Measurements from ENCODE around the gene PPP2R5B. TPM values are rescaled to one million over a fixed set of nuclear protein-coding genes. Genes with fewer than 3 reads are reported as not detected.

PPP2R5B gene
- total RNA-seq, 2 experiments from 2014 or later: 9.7 to 11.9 TPM

DNA sequence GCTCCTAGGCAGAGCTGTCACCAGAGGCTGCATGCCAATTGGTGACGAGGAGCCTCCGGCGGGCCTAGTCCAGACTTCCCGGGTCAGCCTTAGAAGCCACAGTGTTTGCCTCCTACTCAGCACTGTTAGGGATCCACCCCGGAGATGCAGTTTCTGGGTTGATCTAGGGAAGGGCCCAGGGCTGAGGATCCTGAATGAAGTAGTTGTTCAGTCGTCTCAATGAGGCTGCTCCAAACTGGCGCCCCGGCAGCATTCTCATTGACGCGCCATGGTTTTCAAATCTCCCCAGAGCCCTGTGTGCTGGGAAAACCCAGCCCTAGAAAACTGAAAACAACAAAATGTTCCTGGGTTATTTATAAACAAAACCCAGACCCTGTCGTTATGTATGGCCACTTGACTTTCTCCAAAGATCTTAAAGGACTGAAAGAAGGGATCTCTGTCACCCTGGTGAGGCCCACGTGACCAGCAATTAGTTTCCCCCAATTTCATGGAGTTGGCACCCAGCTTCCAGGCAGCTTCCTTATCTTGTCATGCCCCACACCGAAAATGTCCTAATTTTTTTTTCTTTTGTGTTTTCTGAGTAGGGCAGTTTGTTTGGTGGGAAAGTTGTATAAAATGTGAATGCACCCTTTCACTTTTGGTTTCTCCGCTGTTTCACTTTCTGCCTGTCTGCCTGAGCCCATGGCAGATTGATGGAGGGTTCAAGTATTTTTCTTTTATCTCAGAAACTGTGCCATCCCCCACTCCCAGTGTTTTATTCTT, 44.1 kb upstream of the PPP2R5B start:
- Mint-ChIP-seq H3K4me3 (peak overlapping the region; percentile 99), H3K27me3 (no peaks in the 10 kb centered on the region), H3K4me1 (ENCODE audit: low read depth) (peaks cover 49% of the 10 kb centered on the region), H3K27ac (peak overlapping the region; percentile 98), H3K9me3 (no peaks in the 10 kb centered on the region), H3K36me3 (peaks cover 24% of the 10 kb centered on the region)
- no peak for DNase-seq
- ChIA-PET POLR2A (interaction anchor here (3.2 to 14.6 kb wide), 2 partner anchors 20 to 32 kb away, joined by 23 to 460 read pairs; no protein-coding TSS in a partner anchor), CTCF (interaction anchor here (0.8 to 29.7 kb wide), 4 partner anchors 10 to 44 kb away, joined by 3 to 1198 read pairs (median 4); partner anchors contain the start of genes CDC42BPG and PPP2R5B)
- intact Hi-C loops (cut with micrococcal nuclease): no loop called here

DNA sequence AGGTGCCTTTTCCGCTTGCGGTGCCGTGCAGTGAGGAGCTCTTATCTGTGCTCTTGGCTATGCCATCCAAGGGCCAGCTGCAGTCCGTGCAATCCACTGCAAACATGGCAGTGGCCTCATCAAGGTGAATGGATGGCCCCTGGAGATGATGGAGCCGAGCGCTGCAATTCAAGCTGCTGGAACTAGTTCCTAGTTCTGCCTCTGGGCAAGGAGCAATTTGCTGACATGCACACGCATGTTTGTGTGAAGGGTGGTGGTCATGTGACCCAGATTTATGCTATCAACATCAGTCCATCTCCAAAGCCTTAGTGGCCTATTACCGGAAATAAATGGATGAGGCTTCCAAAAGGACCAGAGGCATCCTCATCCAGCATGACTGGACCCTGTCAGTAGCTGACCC, 43.0 kb upstream of the PPP2R5B start:
- peaks cover 47% of the 10 kb centered on the region for H3K4me1 Mint-ChIP-seq (ENCODE audit: low read depth)
- no peaks in the 10 kb centered on the region for H3K27me3 Mint-ChIP-seq
- CTCF ChIA-PET: interaction anchor here (1.4 to 29.7 kb wide), 2 partner anchors 13 to 25 kb away, joined by 4 to 1198 read pairs; partner anchors contain the start of gene CDC42BPG
- H3K27ac Mint-ChIP-seq: peak overlapping the region; percentile 63
- peaks cover 15% of the 10 kb centered on the region for H3K36me3 Mint-ChIP-seq
- no peaks in the 10 kb centered on the region for H3K9me3 Mint-ChIP-seq
- POLR2A ChIA-PET: interaction anchor here (14.6 kb wide), 1 partner anchor 21 kb away, joined by 460 read pairs; no protein-coding TSS in a partner anchor
- intact Hi-C loops (cut with micrococcal nuclease): no loop called here
- DNase-seq: no peak
- no peak overlapping the region for H3K4me3 Mint-ChIP-seq

DNA sequence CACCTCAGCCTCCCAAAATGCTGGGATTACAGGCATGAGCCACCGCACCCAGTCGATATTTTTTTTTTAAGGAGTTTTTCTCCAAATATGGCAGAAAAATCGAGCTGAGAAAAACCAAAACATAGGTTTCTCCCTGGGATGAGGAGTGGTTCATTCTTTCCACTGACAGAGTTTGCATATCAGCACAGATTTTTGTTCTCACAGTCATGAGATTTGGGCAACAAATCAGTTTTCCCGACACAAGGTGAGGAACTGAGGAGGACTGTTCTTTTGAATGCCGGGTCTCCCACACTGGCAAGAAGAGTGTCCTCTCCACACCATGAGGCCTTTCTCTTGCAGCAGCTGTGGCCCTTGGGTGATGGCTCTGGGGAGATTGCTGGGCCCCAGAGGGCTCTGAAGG, 42.2 kb upstream of the PPP2R5B start:
- DNase-seq: no peak
- H3K27ac Mint-ChIP-seq: peak overlapping the region; percentile 42
- H3K36me3 Mint-ChIP-seq: peaks cover 7% of the 10 kb centered on the region
- POLR2A ChIA-PET: interaction anchor here (14.6 kb wide), 1 partner anchor 22 kb away, joined by 460 read pairs; no protein-coding TSS in a partner anchor
- CTCF ChIA-PET: interaction anchor here (0.9 to 29.7 kb wide), 3 partner anchors 9 to 26 kb away, joined by 3 to 1198 read pairs (median 3); partner anchors contain the start of gene CDC42BPG
- no peaks in the 10 kb centered on the region for H3K27me3 Mint-ChIP-seq
- intact Hi-C loops (cut with micrococcal nuclease): no loop called here
- H3K9me3 Mint-ChIP-seq: no peaks in the 10 kb centered on the region
- H3K4me1 Mint-ChIP-seq (ENCODE audit: low read depth): peaks cover 48% of the 10 kb centered on the region
- H3K4me3 Mint-ChIP-seq: no peak overlapping the region

DNA sequence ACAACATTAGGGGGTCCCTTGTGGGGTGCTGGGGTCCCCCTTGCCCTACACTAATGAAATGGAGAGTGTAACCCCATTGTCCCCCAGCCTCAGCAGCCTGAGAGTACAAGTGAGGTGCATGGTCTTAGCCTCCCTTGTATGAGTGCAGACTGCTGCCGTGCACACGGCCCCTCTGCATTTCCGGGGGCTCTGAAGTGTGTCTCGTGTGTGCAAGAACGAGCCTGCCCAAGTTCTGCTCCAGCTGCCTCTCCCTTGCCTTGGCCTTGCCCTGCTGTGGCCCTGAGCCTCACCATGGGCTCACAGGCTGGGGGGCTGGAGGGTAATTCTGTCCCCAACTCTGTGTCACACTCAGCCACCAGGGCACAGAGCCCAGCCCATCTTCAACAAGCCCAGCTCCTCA, 40.9 kb upstream of the PPP2R5B start:
- H3K27me3 Mint-ChIP-seq: no peaks in the 10 kb centered on the region
- H3K36me3 Mint-ChIP-seq: peaks cover 2% of the 10 kb centered on the region
- peaks cover 59% of the 10 kb centered on the region for H3K4me1 Mint-ChIP-seq (ENCODE audit: low read depth)
- no peak for DNase-seq
- H3K27ac Mint-ChIP-seq: peak overlapping the region; percentile 13
- POLR2A ChIA-PET: interaction anchor here (14.6 kb wide), 1 partner anchor 23 kb away, joined by 460 read pairs; no protein-coding TSS in a partner anchor
- no peaks in the 10 kb centered on the region for H3K9me3 Mint-ChIP-seq
- intact Hi-C loops (cut with micrococcal nuclease): no loop called here
- H3K4me3 Mint-ChIP-seq: no peak overlapping the region
- CTCF ChIA-PET: interaction anchor here (29.7 kb wide), 1 partner anchor 27 kb away, joined by 1198 read pairs; the partner anchor contains the start of gene CDC42BPG

DNA sequence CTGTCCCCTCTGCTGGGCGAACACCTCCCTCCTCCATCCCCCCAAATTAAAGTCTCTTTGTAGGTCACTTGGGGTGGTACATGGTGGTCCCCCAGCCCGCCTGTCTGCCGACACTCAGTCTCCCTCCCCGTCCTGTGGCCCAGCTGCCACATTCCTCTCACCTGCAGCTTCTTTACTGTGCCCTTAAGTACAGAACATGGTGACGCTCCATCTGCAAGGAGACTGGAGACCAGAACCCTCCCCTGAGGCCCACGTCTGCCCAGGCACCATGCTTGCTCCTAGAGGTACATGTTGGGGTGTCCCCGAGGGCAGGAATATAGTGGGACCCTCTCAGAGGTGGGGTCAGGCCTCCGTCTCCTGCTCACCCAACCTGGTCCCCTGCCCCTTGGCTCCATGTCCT, 40.5 kb upstream of the PPP2R5B start:
- Mint-ChIP-seq H3K4me3 (no peak overlapping the region), H3K4me1 (ENCODE audit: low read depth) (peaks cover 58% of the 10 kb centered on the region), H3K36me3 (peaks cover 1% of the 10 kb centered on the region), H3K27ac (peak overlapping the region; percentile 13), H3K9me3 (no peaks in the 10 kb centered on the region), H3K27me3 (no peaks in the 10 kb centered on the region)
- ChIA-PET POLR2A (interaction anchor here (1.6 to 14.6 kb wide), 3 partner anchors 10 to 36 kb away, joined by 4 to 460 read pairs (median 9); no protein-coding TSS in a partner anchor), CTCF (interaction anchor here (29.7 kb wide), 1 partner anchor 28 kb away, joined by 1198 read pairs; the partner anchor contains the start of gene CDC42BPG)
- no peak for DNase-seq
- intact Hi-C loops (cut with micrococcal nuclease): no loop called here

DNA sequence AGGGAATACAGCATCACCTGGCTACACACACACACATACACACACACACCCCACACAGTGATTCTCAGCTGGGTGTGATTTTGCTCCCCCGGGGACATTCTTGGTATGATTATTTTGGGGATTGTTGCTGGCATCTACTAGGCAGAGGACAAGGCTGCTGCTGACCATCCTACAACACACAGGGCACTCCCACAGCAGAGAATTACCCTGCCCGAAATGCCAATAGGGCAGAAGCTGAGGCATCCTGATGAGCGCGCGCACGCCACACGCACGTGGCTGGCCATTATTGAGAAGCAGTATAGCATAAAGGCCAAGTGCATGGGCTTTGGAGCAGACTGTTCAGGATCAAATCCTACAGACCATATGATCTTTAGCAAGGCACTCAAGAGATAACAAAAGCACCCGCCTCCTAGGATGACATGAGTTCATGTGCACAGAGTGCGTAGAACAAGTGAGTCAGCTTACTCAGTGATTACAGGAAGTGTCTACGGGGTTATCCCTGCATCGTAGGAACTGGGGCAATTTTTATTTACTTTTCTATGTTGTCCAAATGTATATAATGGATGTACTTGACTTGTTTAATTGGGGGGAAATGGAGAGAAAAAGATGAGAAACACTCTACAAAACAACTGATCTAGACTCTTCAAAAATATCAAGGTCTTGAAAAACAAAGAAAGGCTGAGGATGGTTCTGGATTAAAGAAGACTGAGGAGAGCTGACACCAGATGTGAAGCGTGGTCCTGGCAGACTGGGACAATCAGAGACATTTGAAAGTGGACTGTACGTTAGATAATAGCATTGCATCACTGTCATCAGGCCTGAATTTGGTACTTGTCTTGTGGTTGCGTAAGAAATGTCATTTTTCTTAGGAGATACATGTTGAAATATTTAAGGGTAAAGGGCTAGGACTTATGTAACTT, 38.9 kb upstream of the PPP2R5B start:
- H3K36me3 Mint-ChIP-seq: no peaks in the 10 kb centered on the region

DNA sequence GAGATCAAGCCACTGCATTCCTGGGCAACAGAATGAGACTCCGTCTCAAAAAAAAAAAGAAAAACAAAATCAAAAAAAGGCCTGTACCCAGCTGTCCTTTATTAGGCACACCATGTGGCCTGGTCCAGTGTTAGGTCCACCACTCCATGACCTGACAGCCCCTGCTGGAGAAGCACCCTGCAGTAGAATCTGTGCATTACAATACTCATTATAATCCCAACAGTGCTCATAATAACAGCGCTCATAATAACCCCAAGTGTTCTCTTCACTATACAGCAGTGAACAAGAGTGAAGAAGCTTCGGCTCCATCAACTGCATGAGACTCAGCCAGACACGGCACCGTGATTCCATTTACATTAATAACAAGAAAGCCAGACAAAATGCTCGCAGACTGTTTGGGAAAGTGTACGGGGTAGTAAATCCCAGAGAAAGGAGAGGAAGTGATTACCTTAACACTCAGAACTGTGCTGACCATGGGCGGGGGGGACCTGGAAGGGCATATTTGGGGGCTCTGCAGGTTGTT, 37.2 kb upstream of the PPP2R5B start:
- Mint-ChIP-seq H3K27me3 (no peaks in the 10 kb centered on the region), H3K27ac (peak overlapping the region; percentile 15), H3K4me1 (ENCODE audit: low read depth) (peaks cover 30% of the 10 kb centered on the region), H3K4me3 (no peak overlapping the region), H3K36me3 (no peaks in the 10 kb centered on the region), H3K9me3 (no peaks in the 10 kb centered on the region)
- ChIA-PET CTCF (interaction anchor here (0.9 to 29.7 kb wide), 9 partner anchors 9 to 126 kb away, joined by 3 to 1198 read pairs (median 5); partner anchors contain the start of genes ARL2, CDC42BPG and EHD1), POLR2A (interaction anchor here (0.5 to 1.8 kb wide), 6 partner anchors 10 to 42 kb away, joined by 3 to 9 read pairs (median 4); no protein-coding TSS in a partner anchor)
- no peak for DNase-seq
- intact Hi-C loops (cut with micrococcal nuclease): no loop called here

More for the DNA sequence above, 38.9 kb upstream of the PPP2R5B start:
- peak; percentile 61 for DNase-seq
- H3K9me3 Mint-ChIP-seq: no peaks in the 10 kb centered on the region
- CTCF ChIA-PET: interaction anchor here (0.8 to 29.7 kb wide), 5 partner anchors 8 to 128 kb away, joined by 3 to 1198 read pairs (median 6); partner anchors contain the start of genes ARL2 and CDC42BPG
- intact Hi-C loops (cut with micrococcal nuclease): no loop called here
- H3K27ac Mint-ChIP-seq: peak overlapping the region; percentile 87
- no peaks in the 10 kb centered on the region for H3K27me3 Mint-ChIP-seq
- POLR2A ChIA-PET: interaction anchor here (0.9 to 14.6 kb wide), 4 partner anchors 8 to 38 kb away, joined by 3 to 460 read pairs (median 6); no protein-coding TSS in a partner anchor
- H3K4me1 Mint-ChIP-seq (ENCODE audit: low read depth): peaks cover 42% of the 10 kb centered on the region
- peak overlapping the region; percentile 42 for H3K4me3 Mint-ChIP-seq

DNA sequence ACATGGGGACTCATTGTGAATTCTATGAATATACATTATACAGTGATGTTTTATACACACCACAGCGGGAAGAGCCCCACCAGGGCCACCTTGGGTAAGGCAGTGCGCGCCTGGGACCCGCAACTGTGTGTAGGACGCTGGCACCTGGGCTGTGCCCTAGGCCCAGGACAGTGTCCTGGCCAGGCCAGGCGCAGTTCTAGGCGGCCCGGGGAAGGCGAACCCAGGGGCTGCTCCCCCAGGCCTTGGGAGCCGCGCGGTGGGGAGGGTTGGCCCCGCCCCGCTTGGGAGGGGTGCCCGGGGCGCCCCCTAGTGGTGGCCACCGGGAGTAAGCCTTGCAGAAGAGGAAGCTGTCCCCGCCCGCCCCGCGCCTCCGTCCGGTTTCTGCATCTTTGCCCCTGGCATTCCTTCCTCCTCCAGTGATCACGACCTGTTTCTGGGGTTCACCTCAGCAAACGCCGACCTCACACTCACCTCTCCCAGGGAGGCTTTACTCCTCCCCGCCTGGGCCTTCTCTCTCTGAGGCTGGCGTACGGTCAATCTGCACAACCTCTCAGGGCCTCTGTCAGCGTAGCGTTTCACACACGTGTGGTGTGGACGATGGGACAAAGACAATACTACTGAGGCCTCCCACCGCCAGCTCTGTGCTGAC, 36.6 kb upstream of the PPP2R5B start:
- Mint-ChIP-seq H3K36me3 (no peaks in the 10 kb centered on the region), H3K27ac (peak overlapping the region; percentile 42), H3K4me1 (ENCODE audit: low read depth) (peaks cover 30% of the 10 kb centered on the region), H3K4me3 (peak overlapping the region; percentile 66), H3K27me3 (no peaks in the 10 kb centered on the region), H3K9me3 (no peaks in the 10 kb centered on the region)
- peak; percentile 89 for DNase-seq
- intact Hi-C loops (cut with micrococcal nuclease): loop anchor here (1.0 kb wide), 1 partner anchor 10 kb away; the partner anchor contains the start of gene EHD1
- POLR2A ChIA-PET: interaction anchor here (0.6 to 1.8 kb wide), 6 partner anchors 10 to 39 kb away, joined by 3 to 9 read pairs (median 4); no protein-coding TSS in a partner anchor
- CTCF ChIA-PET: interaction anchor here (0.5 to 29.7 kb wide), 17 partner anchors 8 to 217 kb away, joined by 3 to 1198 read pairs (median 4); partner anchors contain the start of genes ARL2, CDC42BPG, EHD1 and SF1

DNA sequence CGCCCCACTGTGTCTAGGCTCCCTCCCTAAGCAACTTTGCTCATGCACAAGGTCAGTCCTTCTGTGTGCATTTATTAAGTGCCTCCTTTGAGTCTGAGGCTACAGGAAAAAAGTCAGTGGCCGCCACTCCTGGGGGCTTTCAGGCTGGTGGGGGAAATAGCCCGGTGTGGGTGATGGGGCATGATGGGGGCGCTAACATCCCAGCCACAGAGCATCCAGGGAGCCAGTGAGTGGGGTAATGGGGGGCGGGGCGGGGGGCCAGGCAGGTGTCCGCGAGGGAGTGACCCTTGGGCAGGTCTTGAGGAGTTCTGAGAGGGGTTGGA, 36.1 kb upstream of the PPP2R5B start:
- peaks cover 30% of the 10 kb centered on the region for H3K4me1 Mint-ChIP-seq (ENCODE audit: low read depth)
- peak overlapping the region; percentile 66 for H3K4me3 Mint-ChIP-seq
- no peaks in the 10 kb centered on the region for H3K9me3 Mint-ChIP-seq
- DNase-seq: no peak
- H3K27ac Mint-ChIP-seq: no peak overlapping the region
- H3K27me3 Mint-ChIP-seq: no peaks in the 10 kb centered on the region
- ChIA-PET CTCF (interaction anchor here (0.5 to 29.7 kb wide), 17 partner anchors 8 to 216 kb away, joined by 3 to 1198 read pairs (median 4); partner anchors contain the start of genes ARL2, CDC42BPG, EHD1 and SF1), POLR2A (interaction anchor here (0.6 to 1.8 kb wide), 4 partner anchors 11 to 32 kb away, joined by 3 to 9 read pairs (median 5); no protein-coding TSS in a partner anchor)
- H3K36me3 Mint-ChIP-seq: no peaks in the 10 kb centered on the region
- intact Hi-C loops (cut with micrococcal nuclease): loop anchor here (1.0 kb wide), 1 partner anchor 10 kb away; the partner anchor contains the start of gene EHD1

DNA sequence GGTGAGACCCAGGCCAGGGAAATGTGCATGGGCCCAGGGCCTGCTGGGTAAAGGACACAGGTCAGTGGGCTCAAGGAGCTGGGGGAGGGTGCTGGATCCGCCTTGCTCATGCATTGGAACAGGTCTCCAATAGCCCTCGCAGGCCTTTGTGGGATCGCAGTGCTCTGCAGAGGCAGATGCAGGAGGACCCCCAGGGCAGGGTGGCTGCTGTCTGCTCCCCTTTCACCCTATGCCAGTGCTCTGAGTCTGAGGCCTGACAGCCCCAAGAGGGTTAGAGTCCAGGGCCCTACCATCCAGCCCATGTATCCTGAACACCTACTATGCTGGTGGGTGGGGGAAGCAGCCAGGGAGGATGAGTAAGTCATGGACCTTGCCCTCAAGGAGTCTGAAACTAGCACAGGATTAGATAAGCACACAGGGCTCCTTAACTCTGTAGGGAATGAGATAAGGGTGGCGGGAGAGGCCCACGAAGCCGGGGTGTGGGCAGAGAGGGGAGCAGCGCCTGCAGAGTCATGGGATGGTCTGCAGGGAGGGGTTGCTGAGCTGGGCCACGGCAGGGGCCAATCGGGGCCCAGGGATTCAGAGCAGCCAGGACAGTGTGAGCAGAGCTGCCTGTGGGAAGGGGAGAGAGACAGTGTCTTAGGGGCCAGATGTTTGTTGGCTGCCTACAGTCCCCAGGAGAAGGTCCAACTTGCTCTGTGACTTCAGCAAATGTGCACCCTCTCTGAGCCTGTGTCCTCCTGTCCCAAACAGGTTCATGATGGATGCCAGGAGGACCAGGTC, 35.6 kb upstream of the PPP2R5B start:
- no peaks in the 10 kb centered on the region for H3K9me3 Mint-ChIP-seq
- no peaks in the 10 kb centered on the region for H3K27me3 Mint-ChIP-seq
- ChIA-PET POLR2A (interaction anchor here (1.3 to 1.8 kb wide), 2 partner anchors 28 to 32 kb away, joined by 4 to 9 read pairs; no protein-coding TSS in a partner anchor), CTCF (interaction anchor here (1.0 to 29.7 kb wide), 6 partner anchors 10 to 125 kb away, joined by 3 to 1198 read pairs (median 9); partner anchors contain the start of genes ARL2, CDC42BPG and EHD1)
- intact Hi-C loops (cut with micrococcal nuclease): loop anchor here (1.0 kb wide), 1 partner anchor 11 kb away; the partner anchor contains the start of gene EHD1
- H3K4me3 Mint-ChIP-seq: no peak overlapping the region
- no peak overlapping the region for H3K27ac Mint-ChIP-seq
- no peaks in the 10 kb centered on the region for H3K36me3 Mint-ChIP-seq
- H3K4me1 Mint-ChIP-seq (ENCODE audit: low read depth): peaks cover 30% of the 10 kb centered on the region
- DNase-seq: no peak

All from activated CD4-positive, alpha-beta memory T cell treated with anti-CD3 and anti-CD28 coated beads for 36 hours (primary cell).